Adipose tissue (tissue), 3 donors: ENCODE measurements around the gene GRAMD1B. TPM values are rescaled to one million over a fixed set of nuclear protein-coding genes. Genes with fewer than 3 reads are reported as not detected.

Experiments
- H3K27ac ChIP-seq: one replicate; pipeline ENCODE4 v1.5.1; 2013; ENCODE audit warnings: low read depth, low read length
- WGBS, 3 donors: extraction: QIAGEN DNeasy Blood & Tissue Kit; methylation state at CpG; one replicate each; pipeline ENCODE4 v1.1.7; 2013; 5-methylcytosine and 5-hydroxymethylcytosine counted together
- polyA plus RNA-seq, 3 donors: library from polyadenylated mRNA; stranded (reverse); fragments of 200-250 nt; gene quantifications; one replicate each; pipeline ENCODE4 v1.2.3, GENCODE V29; 2013
- donor health status: healthy with polysubstance abuse.
- donor health status: Bipolar disorder and iron deficiency.
- donor health status: healthy.

GRAMD1B gene
- polyA plus RNA-seq, 3 donors, result 0.34 to 1.1 (median 0.69) TPM

GRCh38 chr11:123586568-123586967 is 156.5 kb downstream of the GRAMD1B start:
- H3K27ac ChIP-seq, result no peak overlapping the region
- 82 to 90% (median 88%) methylated on average over 8 of the region's 8 CpGs for WGBS, 3 donors

- no peak overlapping the region for H3K27ac ChIP-seq
- WGBS, 3 donors, result 88 to 100% (median 96%) methylated on average over 2 of the region's 2 CpGs
These were observed 157.0 kb downstream of the GRAMD1B start for GRCh38 chr11:123587044-123587443.

GRCh38 chr11:123587559-123587958 is 157.5 kb downstream of the GRAMD1B start:
- 76 to 90% (median 85%) methylated on average over 5 to 6 of the region's 6 CpGs for WGBS, 3 donors

GRCh38 chr11:123588117-123588863 is 158.2 kb downstream of the GRAMD1B start:
- WGBS, 3 donors, result 33 to 83% (median 83%) methylated on average over 14 of the region's 14 CpGs
- H3K27ac ChIP-seq, result no peak overlapping the region

More at GRCh38 chr11:123587559-123587958, 157.5 kb downstream of the GRAMD1B start:
- H3K27ac ChIP-seq, result no peak overlapping the region

GRCh38 chr11:123588864-123589262 is 158.8 kb downstream of the GRAMD1B start:
- H3K27ac ChIP-seq, result no peak overlapping the region
- WGBS, 3 donors, result 90 to 96% (median 96%) methylated on average over 5 of the region's 5 CpGs

- H3K27ac ChIP-seq, result no peak overlapping the region
- 57 to 67% (median 62%) methylated on average over 11 of the region's 11 CpGs for WGBS, 3 donors
These were observed 160.3 kb downstream of the GRAMD1B start for GRCh38 chr11:123590296-123590912.

- no peak overlapping the region for H3K27ac ChIP-seq
- WGBS, 3 donors, result 66 to 87% (median 75%) methylated on average over 5 to 6 of the region's 6 CpGs
These were observed 163.5 kb downstream of the GRAMD1B start for GRCh38 chr11:123593570-123593969.

GRCh38 chr11:123594188-123594901 is 164.3 kb downstream of the GRAMD1B start:
- no peak overlapping the region for H3K27ac ChIP-seq
- 91 to 92% (median 91%) methylated on average over 8 of the region's 8 CpGs for WGBS, 3 donors

- no peak overlapping the region for H3K27ac ChIP-seq
- WGBS, 3 donors, result 60 to 83% (median 79%) methylated on average over 4 of the region's 4 CpGs
These were observed 164.9 kb downstream of the GRAMD1B start for GRCh38 chr11:123594921-123595320.

- WGBS, 3 donors, result 92 to 100% (median 96%) methylated on average over 2 of the region's 2 CpGs
- no peak overlapping the region for H3K27ac ChIP-seq
These were observed 167.8 kb downstream of the GRAMD1B start for GRCh38 chr11:123597859-123598258.

GRCh38 chr11:123601136-123601535 is 171.1 kb downstream of the GRAMD1B start:
- H3K27ac ChIP-seq, result no peak overlapping the region
- 78 to 82% (median 80%) methylated on average over 4 of the region's 4 CpGs for WGBS, 3 donors

GRCh38 chr11:123601743-123602142 is 171.7 kb downstream of the GRAMD1B start:
- 76 to 89% (median 83%) methylated on average over 4 of the region's 4 CpGs for WGBS, 3 donors
- no peak overlapping the region for H3K27ac ChIP-seq

- no peak overlapping the region for H3K27ac ChIP-seq
- WGBS, 3 donors, result 78 to 88% (median 81%) methylated on average over 4 of the region's 4 CpGs
These were observed 173.6 kb downstream of the GRAMD1B start for GRCh38 chr11:123603666-123604065.

GRCh38 chr11:123607781-123608180 is 177.7 kb downstream of the GRAMD1B start:
- WGBS, 3 donors, result 70 to 93% (median 74%) methylated on average over 1 of the region's 1 CpG
- H3K27ac ChIP-seq, result no peak overlapping the region

GRCh38 chr11:123608371-123608770 is 178.3 kb downstream of the GRAMD1B start:
- WGBS, 3 donors, result 83 to 91% (median 90%) methylated on average over 8 to 9 of the region's 9 CpGs
- no peak overlapping the region for H3K27ac ChIP-seq

- H3K27ac ChIP-seq, result no peak overlapping the region
- WGBS, 3 donors, result 90 to 96% (median 96%) methylated on average over 8 of the region's 8 CpGs
These were observed 178.9 kb downstream of the GRAMD1B start for GRCh38 chr11:123608945-123609344.

GRCh38 chr11:123611698-123612097 is 181.6 kb downstream of the GRAMD1B start:
- WGBS, 3 donors, result 90 to 93% (median 91%) methylated on average over 4 of the region's 4 CpGs
- H3K27ac ChIP-seq, result no peak overlapping the region

GRCh38 chr11:123616505-123617198 is 186.6 kb downstream of the GRAMD1B start:
- H3K27ac ChIP-seq, result no peak overlapping the region
- 60 to 82% (median 71%) methylated on average over 11 of the region's 11 CpGs for WGBS, 3 donors

- no peak overlapping the region for H3K27ac ChIP-seq
- 92 to 95% (median 94%) methylated on average over 9 of the region's 9 CpGs for WGBS, 3 donors
These were observed 192.5 kb downstream of the GRAMD1B start for GRCh38 chr11:123622576-123622975.
